WI38 (cell line): ENCODE data around the gene EIF5A.

Experiments
- H3K4me3 ChIP-seq: 2 replicates; pipeline ENCODE4 v1.5.1; 2011; ENCODE audit warnings: low read depth, mild to moderate bottlenecking, control low read depth, low read length
- CTCF ChIP-seq: IDR thresholded peaks from 2 replicates; pipeline ENCODE4 v1.5.1; 2012; ENCODE audit warnings: low read depth, mild to moderate bottlenecking, control low read depth, low read length

The EIF5A gene

GRCh38 chr17:7289256-7290032 lies 18.0 kb upstream of the EIF5A start:
- no peak for TF ChIP-seq CTCF
- H3K4me3 ChIP-seq, result no peak overlapping the region

GRCh38 chr17:7290166-7290565 lies 17.3 kb upstream of the EIF5A start:
- no peak overlapping the region for H3K4me3 ChIP-seq
- no peak for TF ChIP-seq CTCF

GRCh38 chr17:7290685-7291084 lies 16.7 kb upstream of the EIF5A start:
- TF ChIP-seq CTCF, result no peak
- H3K4me3 ChIP-seq, result no peak overlapping the region

- TF ChIP-seq CTCF, result no peak
These were observed 15.2 kb upstream of the EIF5A start for GRCh38 chr17:7292194-7292593.

GRCh38 chr17:7292729-7293128 lies 14.7 kb upstream of the EIF5A start:
- H3K4me3 ChIP-seq, result no peak overlapping the region
- no peak for TF ChIP-seq CTCF

More at GRCh38 chr17:7292194-7292593, 15.2 kb upstream of the EIF5A start:
- no peak overlapping the region for H3K4me3 ChIP-seq

GRCh38 chr17:7293159-7293558 lies 14.3 kb upstream of the EIF5A start:
- no peak for TF ChIP-seq CTCF
- no peak overlapping the region for H3K4me3 ChIP-seq

GRCh38 chr17:7293816-7294613 lies 13.4 kb upstream of the EIF5A start:
- no peak overlapping the region for H3K4me3 ChIP-seq
- TF ChIP-seq CTCF, result no peak
